Adipose tissue (tissue), 3 donors: ENCODE measurements around the gene STAT1. TPM values are rescaled to one million over a fixed set of nuclear protein-coding genes. Genes with fewer than 3 reads are reported as not detected.
"Not testable (repeated sequence)": the region's sequence is repeated elsewhere in the genome, so short reads cannot be mapped to it uniquely, and the experiment has no call there.

Source experiments
- H3K27ac ChIP-seq: one replicate; pipeline ENCODE4 v1.5.1; 2013; ENCODE audit warnings: low read depth, low read length
- WGBS, 3 donors: extraction: QIAGEN DNeasy Blood & Tissue Kit; methylation state at CpG; one replicate each; pipeline ENCODE4 v1.1.7; 2013; 5-methylcytosine and 5-hydroxymethylcytosine counted together
- polyA plus RNA-seq, 3 donors: library from polyadenylated mRNA; stranded (reverse); fragments of 200-250 nt; gene quantifications; one replicate each; pipeline ENCODE4 v1.2.3, GENCODE V29; 2013
- donor health status: healthy with polysubstance abuse.
- donor health status: Bipolar disorder and iron deficiency.
- donor health status: healthy.

STAT1 gene
- polyA plus RNA-seq, 3 donors: 19.9 to 43.8 (median 34.0) TPM

DNA sequence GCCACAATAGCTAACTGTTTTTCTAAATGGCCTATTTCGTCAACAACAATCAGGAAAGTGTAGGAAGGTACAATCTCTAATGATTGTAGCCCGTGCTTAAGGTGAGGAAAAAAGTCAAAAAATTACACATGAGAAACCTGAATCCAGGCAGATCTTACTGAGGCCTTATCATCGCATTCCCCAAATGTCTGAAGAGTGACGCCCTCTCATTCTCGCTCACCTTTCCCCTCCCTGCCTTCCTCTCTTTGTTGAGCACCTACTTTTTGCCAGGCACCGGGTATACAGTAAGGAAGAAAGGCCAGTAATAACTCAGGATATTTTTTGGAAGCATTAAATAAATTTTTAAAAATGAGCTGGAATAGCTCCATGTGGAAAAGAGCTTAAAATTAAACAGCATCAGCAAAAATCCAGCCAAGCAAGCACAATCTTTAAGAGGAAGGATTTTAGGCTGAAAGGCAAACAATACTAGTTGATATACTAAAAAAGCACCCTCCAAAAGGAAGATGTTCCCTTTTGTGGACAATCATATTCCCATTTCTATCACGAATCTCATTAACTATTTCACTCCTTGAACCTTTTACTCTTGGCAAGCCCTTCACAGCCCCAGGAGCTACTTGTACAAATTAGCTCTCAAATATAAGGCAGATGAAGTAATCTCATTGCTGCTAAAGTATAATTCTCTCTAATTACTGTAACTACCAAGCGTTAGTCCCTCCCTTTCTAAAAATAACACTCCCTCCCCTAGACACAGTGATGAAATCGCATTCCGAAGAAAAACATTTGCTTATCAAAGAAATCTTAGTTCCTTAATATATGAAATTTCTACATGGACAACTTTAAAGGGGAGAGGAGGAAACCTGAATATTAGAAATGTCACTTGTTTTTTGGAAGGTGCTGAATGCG, 40.0 kb downstream of the STAT1 start:
- H3K27ac ChIP-seq: no peak overlapping the region
- WGBS, 3 donors: 68 to 78% (median 72%) methylated on average over 11 of the region's 11 CpGs

GRCh38 chr2:190973262-190973661, 40.7 kb downstream of the STAT1 start:
- H3K27ac ChIP-seq: no peak overlapping the region
- 100% methylated on average over 1 of the region's 1 CpG for WGBS, 3 donors

GRCh38 chr2:190972846-190973245, 41.1 kb downstream of the STAT1 start:
- H3K27ac ChIP-seq: no peak overlapping the region
- 76 to 81% (median 78%) methylated on average over 3 of the region's 3 CpGs for WGBS, 3 donors

DNA sequence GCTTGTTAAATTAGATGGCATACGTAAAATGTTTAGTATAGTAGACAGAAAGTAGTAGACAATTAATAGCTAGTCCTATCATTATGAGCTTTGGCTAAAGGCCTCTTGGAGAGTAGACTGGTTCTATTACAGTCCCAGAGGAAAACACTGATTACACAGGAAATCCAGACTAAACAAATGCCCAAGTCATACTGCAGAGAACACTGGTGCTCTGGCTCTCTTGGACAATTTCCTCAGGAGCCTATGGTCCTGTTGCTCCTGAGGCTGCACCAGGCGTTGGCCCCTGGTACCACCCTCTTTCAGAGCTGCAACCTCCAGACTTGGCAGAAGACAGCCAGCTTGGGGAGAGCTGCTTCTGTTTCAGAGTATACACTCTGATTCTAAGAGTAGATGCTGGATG, 41.8 kb downstream of the STAT1 start:
- H3K27ac ChIP-seq: no peak overlapping the region
- WGBS, 3 donors: 69 to 90% (median 76%) methylated on average over 2 of the region's 2 CpGs

DNA sequence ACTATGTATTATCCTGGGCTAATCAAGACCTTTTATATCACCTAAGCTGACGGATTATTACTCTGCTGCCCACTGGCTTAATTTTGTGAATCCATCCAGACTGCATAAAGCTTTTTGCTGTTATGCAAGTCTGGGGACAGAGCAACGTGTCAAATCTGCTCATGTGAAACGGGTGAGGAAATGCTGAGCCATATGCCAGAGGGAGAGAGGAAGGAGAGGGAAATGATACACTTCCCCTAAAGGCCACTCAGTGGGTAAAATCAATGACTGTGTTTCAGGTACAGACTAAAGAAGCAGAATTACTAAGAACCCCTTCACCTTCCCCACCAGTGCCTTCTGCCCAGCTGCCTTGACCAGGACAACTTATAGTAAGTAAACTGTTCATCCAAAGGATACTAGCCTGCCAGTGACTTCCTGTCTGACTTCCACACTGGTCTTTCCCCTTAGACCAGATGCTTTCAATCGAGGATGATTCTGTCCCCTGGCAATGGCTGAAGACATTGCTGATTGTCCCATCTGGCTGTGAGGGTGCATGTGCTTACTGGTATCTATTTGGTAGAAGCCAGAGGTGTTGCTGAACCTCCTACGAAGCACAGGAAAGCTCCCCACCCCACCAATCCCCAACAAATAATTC, 43.0 kb downstream of the STAT1 start:
- WGBS, 3 donors: 46 to 85% (median 60%) methylated on average over 5 of the region's 5 CpGs
- H3K27ac ChIP-seq: no peak overlapping the region

GRCh38 chr2:190970160-190970559, 43.8 kb downstream of the STAT1 start:
- 58 to 94% (median 61%) methylated on average over 3 of the region's 3 CpGs for WGBS, 3 donors
- H3K27ac ChIP-seq: no peak overlapping the region

GRCh38 chr2:190968522-190968921, 45.4 kb downstream of the STAT1 start:
- no peak overlapping the region for H3K27ac ChIP-seq
- 93 to 99% (median 95%) methylated on average over 2 of the region's 2 CpGs for WGBS, 3 donors

DNA sequence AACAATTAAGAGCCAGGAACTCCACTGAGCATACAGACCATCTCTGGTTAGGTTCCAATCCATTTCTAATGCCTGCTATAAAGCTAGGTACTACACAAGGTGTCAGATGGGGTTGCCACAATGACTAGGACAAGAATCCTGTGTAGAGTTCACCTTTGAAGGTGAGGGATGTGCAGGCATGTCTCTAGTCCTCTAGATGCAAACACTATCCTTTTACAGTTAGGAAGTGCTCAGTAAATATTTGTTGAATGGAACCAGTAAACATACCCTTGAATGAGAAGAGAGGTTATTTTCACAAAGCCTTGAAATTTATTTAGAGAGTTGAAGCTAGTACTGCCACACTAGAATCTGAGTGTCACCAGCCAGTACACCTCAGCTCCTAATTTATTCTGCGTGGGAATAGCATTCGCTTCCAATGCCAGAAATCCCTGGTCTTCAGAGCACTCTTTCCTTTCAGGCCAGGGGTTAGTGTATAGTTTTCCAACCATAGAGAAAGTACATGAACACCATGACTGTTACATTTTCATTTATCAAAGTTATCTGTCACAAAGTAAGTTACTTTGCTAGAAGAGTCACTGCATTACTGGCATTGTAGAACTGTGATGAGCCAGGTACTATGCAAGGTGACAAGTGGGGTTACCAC, 48.3 kb downstream of the STAT1 start:
- WGBS, 3 donors: 96 to 97% (median 96%) methylated on average over 2 of the region's 2 CpGs
- H3K27ac ChIP-seq: no peak overlapping the region

- WGBS, 3 donors: 72 to 83% (median 79%) methylated on average over 6 of the region's 6 CpGs
- H3K27ac ChIP-seq: no peak overlapping the region
Measured at GRCh38 chr2:190964170-190964795, 49.7 kb downstream of the STAT1 start.

GRCh38 chr2:190963088-190963487, 50.9 kb downstream of the STAT1 start:
- no peak overlapping the region for H3K27ac ChIP-seq
- 69 to 95% (median 95%) methylated on average over 2 of the region's 2 CpGs for WGBS, 3 donors

- H3K27ac ChIP-seq: no peak overlapping the region
- 45 to 88% (median 65%) methylated on average over 2 of the region's 2 CpGs for WGBS, 3 donors
Measured at GRCh38 chr2:190961918-190962487, 52.0 kb downstream of the STAT1 start.

DNA sequence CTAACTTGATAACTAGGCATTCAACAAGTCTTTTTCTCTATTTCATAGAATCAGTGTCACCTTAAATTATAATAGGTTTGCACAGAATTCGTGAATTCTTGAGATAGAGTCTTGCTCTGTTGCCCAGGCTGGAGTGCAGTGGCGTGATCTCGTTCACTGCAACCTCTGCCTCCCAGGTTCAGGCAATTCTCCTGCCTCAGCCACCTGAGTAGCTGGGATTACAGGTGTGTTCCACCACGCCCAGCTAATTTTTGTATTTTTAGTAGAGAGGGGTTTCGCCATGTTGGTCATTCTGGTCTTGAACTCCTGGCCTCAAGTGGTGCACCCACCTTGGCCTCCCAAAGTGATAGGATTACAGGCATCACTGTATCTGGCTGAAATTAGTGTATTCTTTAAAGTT, 52.9 kb downstream of the STAT1 start:
- WGBS, 3 donors: 94 to 98% (median 97%) methylated on average over 5 of the region's 5 CpGs
- not testable (repeated sequence) for H3K27ac ChIP-seq

GRCh38 chr2:190959911-190960788, 53.8 kb downstream of the STAT1 start:
- 79 to 86% (median 85%) methylated on average over 5 of the region's 5 CpGs for WGBS, 3 donors
- H3K27ac ChIP-seq: no peak overlapping the region

GRCh38 chr2:190953257-190953656, 60.7 kb downstream of the STAT1 start:
- WGBS, 3 donors: 19 to 65% (median 51%) methylated on average over 4 of the region's 4 CpGs

GRCh38 chr2:190950566-190950991, 63.4 kb downstream of the STAT1 start:
- 93 to 96% (median 94%) methylated on average over 3 of the region's 3 CpGs for WGBS, 3 donors
- H3K27ac ChIP-seq: no peak overlapping the region

More at GRCh38 chr2:190953257-190953656, 60.7 kb downstream of the STAT1 start:
- no peak overlapping the region for H3K27ac ChIP-seq

DNA sequence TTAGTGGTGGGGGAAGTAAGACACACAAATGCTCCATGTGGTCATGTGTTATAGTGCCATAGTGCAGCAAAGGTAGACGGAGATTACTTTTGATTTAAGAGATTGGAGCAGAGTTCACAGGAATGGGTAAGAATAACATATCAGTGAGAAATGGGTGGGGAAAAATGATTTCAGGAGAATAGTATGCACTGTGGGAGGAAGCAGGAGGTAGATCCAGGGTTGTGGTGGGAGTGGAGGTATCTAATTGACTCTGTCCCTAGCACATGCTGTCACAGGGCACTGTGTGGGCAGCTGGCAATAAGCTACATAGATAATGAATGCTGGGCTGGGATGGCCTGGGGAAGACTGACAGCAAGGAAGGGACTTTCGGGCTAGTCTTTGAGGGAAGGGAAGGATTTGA, 65.3 kb downstream of the STAT1 start:
- H3K27ac ChIP-seq: no peak overlapping the region
- 34 to 74% (median 73%) methylated on average over 2 of the region's 2 CpGs for WGBS, 3 donors

GRCh38 chr2:190947711-190948251, 66.2 kb downstream of the STAT1 start:
- WGBS, 3 donors: 4 to 7% (median 5%) methylated on average over 2 of the region's 2 CpGs
- no peak overlapping the region for H3K27ac ChIP-seq
